HT-29 (cell line): ENCODE data around the gene DDHD1. TPM values are rescaled to one million over a fixed set of nuclear protein-coding genes. Genes with fewer than 3 reads are reported as not detected.

ENCODE experiments used
- DNase-seq: peaks from one replicate; pipeline ENCODE4 v3.0.0-alpha.2; 2015; ENCODE audit warnings: low spot score
- total RNA-seq: library from RNA; depleted of rRNA; stranded (reverse); fragments of >200 nt; shearing (Covaris generic); gene quantifications from 2 replicates; pipeline ENCODE4 v1.2.3, GENCODE V29; 2014

The DDHD1 gene
- total RNA-seq, 1 experiment from 2014 or later: 7.0 TPM

DNA sequence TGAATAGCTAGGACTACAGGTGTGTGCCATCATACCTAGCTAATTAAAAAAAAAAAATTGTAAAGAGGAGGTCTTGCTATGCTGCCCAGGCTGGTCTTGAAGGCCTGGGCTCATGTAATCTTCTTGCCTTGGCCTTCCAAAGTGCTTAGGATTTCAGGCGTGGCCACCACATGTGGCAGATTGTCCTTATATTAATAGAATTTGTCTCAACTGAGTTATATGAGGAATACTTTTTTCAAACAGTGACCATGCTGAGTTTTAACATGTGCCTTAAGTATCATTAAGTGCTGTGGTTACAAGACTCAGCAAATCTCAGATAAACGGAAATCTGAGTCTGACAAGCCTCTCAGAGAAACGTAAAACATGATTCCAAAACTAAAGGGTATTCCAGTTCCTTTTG lies 119.1 kb downstream of the DDHD1 start:
- no peak for DNase-seq

- no peak for DNase-seq
These were observed 120.2 kb downstream of the DDHD1 start for GRCh38 chr14:53032838-53033390.

- DNase-seq: no peak
These were observed 120.8 kb downstream of the DDHD1 start for GRCh38 chr14:53032161-53032803.

DNA sequence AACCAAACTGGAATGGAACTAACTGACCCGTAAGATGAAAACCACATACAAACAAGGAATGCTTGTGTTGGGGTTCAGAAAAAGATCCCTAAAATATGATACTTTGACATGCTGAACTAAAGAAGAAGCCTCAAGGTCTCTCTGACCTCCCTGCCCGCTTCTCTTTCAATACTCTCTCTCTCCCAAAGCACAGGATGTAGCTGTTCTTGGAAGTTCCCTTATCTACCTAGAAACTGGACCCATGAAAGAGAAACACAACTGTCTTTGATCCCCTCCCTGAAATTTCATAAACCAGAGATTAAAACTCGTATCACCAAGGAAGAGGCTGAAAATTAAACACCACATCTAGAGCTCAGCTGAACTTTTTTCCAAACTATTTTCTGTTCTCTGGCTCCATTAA lies 125.6 kb downstream of the DDHD1 start:
- DNase-seq: no peak

- no peak for DNase-seq
These were observed 126.1 kb downstream of the DDHD1 start for GRCh38 chr14:53027041-53027440.

- no peak for DNase-seq
These were observed 129.8 kb downstream of the DDHD1 start for GRCh38 chr14:53023325-53023724.

- no peak for DNase-seq
These were observed 130.5 kb downstream of the DDHD1 start for GRCh38 chr14:53022593-53022992.

- no peak for DNase-seq
These were observed 132.8 kb downstream of the DDHD1 start for GRCh38 chr14:53020193-53020932.

DNA sequence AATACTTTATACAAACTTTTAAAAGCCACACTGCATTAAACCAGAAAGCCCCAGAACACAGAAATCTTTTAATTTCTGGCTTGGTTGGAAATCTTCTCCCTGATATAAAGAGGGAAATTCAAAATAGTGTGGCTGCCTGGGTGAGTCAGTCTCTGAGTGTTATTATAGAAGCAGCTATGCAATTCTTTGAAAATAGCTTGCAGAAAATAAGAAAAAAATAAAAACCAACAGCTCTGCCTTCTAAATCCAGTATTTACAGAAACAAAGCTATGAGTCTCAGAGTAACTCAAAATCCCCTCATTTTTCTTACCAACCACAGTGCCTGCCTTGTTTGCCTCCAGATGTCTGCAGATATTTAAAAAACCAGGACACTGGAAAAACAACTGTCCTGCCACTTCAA lies 133.7 kb downstream of the DDHD1 start:
- no peak for DNase-seq

DNA sequence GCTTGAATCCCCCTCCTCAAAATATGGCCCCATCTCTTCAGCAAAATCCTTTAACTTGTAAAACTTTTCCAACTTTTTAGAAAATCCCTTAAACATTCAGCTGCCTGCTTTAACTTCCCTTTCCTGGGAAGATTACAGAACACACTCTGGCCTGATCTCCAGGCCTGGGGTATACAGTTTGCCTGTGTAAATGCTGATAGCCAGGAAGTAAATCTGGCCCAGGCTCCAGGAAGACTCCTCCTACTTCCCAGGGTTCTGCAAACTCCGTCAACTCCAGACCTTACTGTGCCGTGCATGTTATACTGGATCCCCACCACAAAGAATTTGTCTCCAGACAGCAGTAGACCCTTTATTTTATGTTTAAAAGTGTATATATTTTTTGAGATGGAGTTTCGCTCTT lies 135.3 kb downstream of the DDHD1 start:
- no peak for DNase-seq

DNA sequence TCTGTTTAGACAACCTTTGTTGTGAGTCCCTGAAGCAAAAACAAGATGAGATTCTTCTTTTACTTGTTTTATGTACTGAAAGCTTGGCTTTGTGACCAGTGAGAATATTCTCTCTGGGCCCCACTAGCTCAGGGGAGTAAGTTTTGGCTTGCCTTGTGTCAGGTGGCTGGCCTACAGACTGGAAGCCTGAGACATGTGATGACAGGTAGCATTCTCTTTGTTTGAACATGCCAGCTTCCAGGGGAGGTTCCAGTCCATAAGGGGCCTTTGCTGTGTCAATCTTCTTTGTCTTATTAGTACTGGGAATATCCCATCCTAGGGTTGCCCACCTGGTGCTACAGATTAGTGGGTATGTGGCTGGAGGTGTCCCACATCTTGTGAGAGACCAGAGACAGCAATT lies 136.2 kb downstream of the DDHD1 start:
- DNase-seq: no peak

DNA sequence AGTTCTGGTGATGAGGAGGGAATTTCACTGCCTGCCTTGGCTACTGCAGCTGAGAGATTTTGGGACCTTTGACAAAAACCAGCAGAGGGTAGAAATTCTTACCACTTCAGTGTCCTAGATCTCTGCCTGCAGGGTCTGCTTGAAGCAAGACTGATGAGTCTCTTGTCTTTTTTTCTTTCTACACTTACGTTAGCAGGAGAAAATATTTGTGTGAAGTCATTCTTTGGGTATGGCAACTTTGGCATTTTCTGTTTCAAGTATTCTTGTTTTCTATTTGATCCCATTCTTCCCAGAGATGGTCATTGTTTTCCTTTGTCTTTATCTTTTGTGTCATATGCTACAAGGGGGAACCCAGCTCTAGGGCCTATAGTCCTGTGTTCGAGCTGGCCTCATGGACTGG lies 136.6 kb downstream of the DDHD1 start:
- DNase-seq: no peak

- no peak for DNase-seq
These were observed 142.1 kb downstream of the DDHD1 start for GRCh38 chr14:53011053-53011462.

- no peak for DNase-seq
These were observed 142.7 kb downstream of the DDHD1 start for GRCh38 chr14:53010193-53011040.

- DNase-seq: no peak
These were observed 146.1 kb downstream of the DDHD1 start for GRCh38 chr14:53006931-53007562.

DNA sequence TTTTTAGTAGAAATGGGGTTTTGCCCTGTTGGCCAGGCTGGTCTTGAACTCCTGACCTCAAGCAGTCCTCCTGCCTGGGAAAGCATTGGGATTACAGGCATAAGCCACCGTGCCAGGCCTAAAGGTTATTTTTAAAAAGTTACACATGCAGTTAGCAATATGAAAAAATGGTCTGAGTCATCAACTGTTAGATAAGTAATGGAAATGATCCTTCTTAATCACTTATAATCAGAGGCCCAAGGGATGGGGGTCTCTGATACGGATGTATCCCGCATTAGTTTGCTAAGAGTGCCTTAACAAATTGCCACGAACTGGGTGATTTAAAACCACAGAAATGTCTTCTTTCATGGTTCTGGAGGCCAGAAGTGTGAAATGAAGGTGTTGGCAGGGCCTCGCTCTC lies 148.1 kb downstream of the DDHD1 start:
- DNase-seq: no peak

DNA sequence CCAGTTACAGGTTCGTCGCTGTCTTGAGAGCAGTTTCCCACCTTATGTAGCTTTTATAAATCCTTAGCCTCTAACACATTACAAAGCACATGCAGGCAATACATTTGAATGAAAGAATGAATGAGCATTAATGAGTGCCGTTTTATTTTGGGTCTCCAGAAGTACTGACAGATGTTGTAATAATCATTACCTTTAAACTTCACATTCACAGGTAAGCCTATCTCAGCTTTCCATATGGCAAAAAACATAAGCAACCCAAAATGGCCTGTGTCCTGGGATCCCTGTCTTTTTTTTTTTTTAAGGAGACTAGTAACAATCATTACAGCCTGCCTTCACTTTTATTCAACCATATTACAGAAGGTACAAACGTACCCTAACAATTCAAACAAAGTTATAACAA lies 149.3 kb downstream of the DDHD1 start:
- DNase-seq: no peak

- DNase-seq: no peak
These were observed 150.5 kb downstream of the DDHD1 start for GRCh38 chr14:53002576-53002975.

DNA sequence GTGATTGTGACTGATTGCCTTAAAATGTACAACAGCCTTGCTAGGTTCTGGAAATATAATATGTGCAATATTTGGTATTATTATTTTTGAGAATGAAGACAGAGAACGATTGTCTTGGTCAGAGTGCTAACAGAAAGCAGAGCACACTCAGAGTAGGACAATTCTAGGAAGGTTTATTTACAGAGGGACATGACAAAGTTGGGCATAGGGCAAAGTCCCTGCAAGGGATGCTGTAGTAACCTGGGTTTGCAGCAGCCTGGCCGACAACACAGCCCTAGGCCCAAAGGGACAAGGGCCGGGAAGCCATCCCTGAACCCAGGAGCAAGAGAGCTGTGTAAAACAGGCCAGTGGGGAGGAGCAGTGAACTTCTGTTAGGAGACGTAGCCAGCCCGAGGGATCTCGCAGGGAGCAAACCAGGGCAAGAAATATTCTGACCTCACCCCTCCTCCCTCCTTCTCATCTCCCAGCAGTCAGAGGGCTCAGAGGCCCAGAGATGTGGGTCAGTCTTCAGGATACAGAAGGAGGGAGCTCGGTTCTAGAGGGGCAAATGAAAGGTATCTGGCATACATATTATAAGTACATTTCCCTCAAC lies 151.2 kb downstream of the DDHD1 start:
- no peak for DNase-seq

- DNase-seq: no peak
These were observed 154.6 kb downstream of the DDHD1 start for GRCh38 chr14:52998376-52999015.

- DNase-seq: no peak
These were observed 156.6 kb downstream of the DDHD1 start for GRCh38 chr14:52996493-52996892.
